ENCODE results near the gene ZNF76. TPM values are rescaled to one million over a fixed set of nuclear protein-coding genes. Genes with fewer than 3 reads are reported as not detected.

ZNF76 gene
- total RNA-seq, 1 donor from 2014 or later = 12.7 TPM

DNA sequence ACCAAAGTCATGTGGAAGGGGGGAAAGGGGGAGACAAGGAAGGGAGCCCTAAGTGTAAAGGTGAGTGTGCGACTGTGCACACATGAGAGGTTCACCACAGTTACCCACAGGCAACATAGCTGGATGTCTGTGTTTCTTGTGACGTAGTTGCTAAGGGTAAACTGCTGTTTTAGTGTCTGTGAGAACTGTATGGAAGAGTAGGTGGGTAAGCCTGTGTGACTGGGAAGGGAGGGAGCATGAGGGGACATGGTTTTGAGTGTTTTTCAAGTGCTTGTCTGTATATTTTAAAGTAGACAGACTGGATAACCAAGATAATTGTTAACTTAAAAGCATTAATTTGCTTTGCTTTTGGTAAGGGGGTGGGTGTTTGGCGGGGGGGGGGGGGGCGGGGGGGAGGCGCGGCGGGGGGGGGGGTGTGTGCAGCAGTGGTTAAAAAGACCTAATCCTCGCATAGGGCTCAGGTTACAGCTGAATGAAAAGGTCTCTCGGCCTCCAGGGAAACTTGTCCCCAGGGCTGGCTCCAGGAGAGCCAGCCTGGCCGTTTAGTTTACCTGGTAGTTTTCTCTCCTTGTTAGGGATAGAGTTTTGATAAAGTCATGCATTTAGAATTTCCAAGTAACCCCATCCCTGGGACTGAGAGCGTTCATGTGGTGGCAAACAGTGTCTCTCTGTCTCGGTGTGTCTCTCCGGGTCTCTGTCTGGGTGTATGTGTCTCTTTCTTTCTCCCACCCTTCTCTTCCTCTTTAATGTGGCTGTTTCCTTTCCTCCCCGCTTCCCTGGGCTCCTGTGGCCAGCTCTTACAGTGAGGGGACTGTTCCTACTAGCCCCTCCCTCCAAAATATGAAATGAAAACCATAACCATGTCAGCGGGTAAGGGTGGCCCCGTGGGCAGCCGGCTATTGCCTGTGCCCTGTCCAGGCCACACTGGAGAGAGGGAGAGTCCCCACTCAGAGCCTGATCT lies 42.4 kb upstream of the ZNF76 start:
- H3K36me3 Mint-ChIP-seq (ENCODE audit: low read depth, unreplicated experiment) = no peaks in the 10 kb centered on the region
- H4K20me1 ChIP-seq (ENCODE audit: insufficient read depth, low read length) = peaks cover 63% of the 10 kb centered on the region
- H3K27ac ChIP-seq (ENCODE audit: low read depth, low read length) = no peak overlapping the region
- no peak overlapping the region for H3K4me3 ChIP-seq (ENCODE audit: insufficient read depth, low read depth, low read length)
- DNase-seq (ENCODE audit: low read depth) (no peak), FAIRE-seq (no peak)
- TF ChIP-seq, protein P1, sequence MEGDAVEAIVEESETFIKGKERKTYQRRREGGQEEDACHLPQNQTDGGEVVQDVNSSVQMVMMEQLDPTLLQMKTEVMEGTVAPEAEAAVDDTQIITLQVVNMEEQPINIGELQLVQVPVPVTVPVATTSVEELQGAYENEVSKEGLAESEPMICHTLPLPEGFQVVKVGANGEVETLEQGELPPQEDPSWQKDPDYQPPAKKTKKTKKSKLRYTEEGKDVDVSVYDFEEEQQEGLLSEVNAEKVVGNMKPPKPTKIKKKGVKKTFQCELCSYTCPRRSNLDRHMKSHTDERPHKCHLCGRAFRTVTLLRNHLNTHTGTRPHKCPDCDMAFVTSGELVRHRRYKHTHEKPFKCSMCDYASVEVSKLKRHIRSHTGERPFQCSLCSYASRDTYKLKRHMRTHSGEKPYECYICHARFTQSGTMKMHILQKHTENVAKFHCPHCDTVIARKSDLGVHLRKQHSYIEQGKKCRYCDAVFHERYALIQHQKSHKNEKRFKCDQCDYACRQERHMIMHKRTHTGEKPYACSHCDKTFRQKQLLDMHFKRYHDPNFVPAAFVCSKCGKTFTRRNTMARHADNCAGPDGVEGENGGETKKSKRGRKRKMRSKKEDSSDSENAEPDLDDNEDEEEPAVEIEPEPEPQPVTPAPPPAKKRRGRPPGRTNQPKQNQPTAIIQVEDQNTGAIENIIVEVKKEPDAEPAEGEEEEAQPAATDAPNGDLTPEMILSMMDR (IDR thresholded peaks at IDR 0.05; ENCODE audit: insufficient read depth, low read depth, low read length) = no peak
- no peak for TF ChIP-seq EZH2 (IDR thresholded peaks at IDR 0.05; ENCODE audit: insufficient read depth, low read length)
- peak overlapping the region; percentile 42 for H3K27ac Mint-ChIP-seq (ENCODE audit: unreplicated experiment)
- peaks cover 8% of the 10 kb centered on the region for H3K27me3 ChIP-seq (ENCODE audit: insufficient read depth, low read length)
- H3K9me3 ChIP-seq (ENCODE audit: insufficient read depth, low read depth, low read length) = no peaks in the 10 kb centered on the region
- peaks cover 12% of the 10 kb centered on the region for H3K27me3 Mint-ChIP-seq (ENCODE audit: low read depth, unreplicated experiment)
- H3K4me2 ChIP-seq (ENCODE audit: low read length) = peak overlapping the region; percentile 95
- peaks cover 41% of the 10 kb centered on the region for H3K4me1 ChIP-seq (ENCODE audit: insufficient read depth, low read length)
- H3K79me2 ChIP-seq (ENCODE audit: insufficient read depth, low read length) = peaks cover 59% of the 10 kb centered on the region
- no peak overlapping the region for H2AFZ ChIP-seq (ENCODE audit: low read depth, low read length)
- peaks cover under 1% of the 10 kb centered on the region for H3K9me3 Mint-ChIP-seq (ENCODE audit: unreplicated experiment)
- H3K4me3 Mint-ChIP-seq (ENCODE audit: unreplicated experiment) = no peak overlapping the region
- peak overlapping the region; percentile 23 for H3K9ac ChIP-seq (ENCODE audit: low read length)
- no peaks in the 10 kb centered on the region for H3K36me3 ChIP-seq (ENCODE audit: insufficient read depth, low read length)
- H3K4me1 Mint-ChIP-seq (ENCODE audit: low read depth, unreplicated experiment) = peaks cover 58% of the 10 kb centered on the region

- no peak overlapping the region for H3K27ac Mint-ChIP-seq (ENCODE audit: unreplicated experiment)
- H4K20me1 ChIP-seq (ENCODE audit: insufficient read depth, low read length) = peaks cover 71% of the 10 kb centered on the region
- H3K27me3 ChIP-seq (ENCODE audit: insufficient read depth, low read length) = peaks cover 2% of the 10 kb centered on the region
- no peaks in the 10 kb centered on the region for H3K36me3 ChIP-seq (ENCODE audit: insufficient read depth, low read length)
- no peak overlapping the region for H3K4me3 Mint-ChIP-seq (ENCODE audit: unreplicated experiment)
- no peak overlapping the region for H3K27ac ChIP-seq (ENCODE audit: low read depth, low read length)
- DNase-seq (ENCODE audit: low read depth) (peak; percentile 31), FAIRE-seq (no peak)
- peak overlapping the region; percentile 74 for H3K4me2 ChIP-seq (ENCODE audit: low read length)
- H3K9me3 ChIP-seq (ENCODE audit: insufficient read depth, low read depth, low read length) = no peaks in the 10 kb centered on the region
- peaks cover 3% of the 10 kb centered on the region for H3K27me3 Mint-ChIP-seq (ENCODE audit: low read depth, unreplicated experiment)
- H3K36me3 Mint-ChIP-seq (ENCODE audit: low read depth, unreplicated experiment) = no peaks in the 10 kb centered on the region
- H3K79me2 ChIP-seq (ENCODE audit: insufficient read depth, low read length) = peaks cover 62% of the 10 kb centered on the region
- H3K9ac ChIP-seq (ENCODE audit: low read length) = peak overlapping the region; percentile 23
- peaks cover 57% of the 10 kb centered on the region for H3K4me1 Mint-ChIP-seq (ENCODE audit: low read depth, unreplicated experiment)
- H2AFZ ChIP-seq (ENCODE audit: low read depth, low read length) = no peak overlapping the region
- H3K9me3 Mint-ChIP-seq (ENCODE audit: unreplicated experiment) = no peaks in the 10 kb centered on the region
- H3K4me1 ChIP-seq (ENCODE audit: insufficient read depth, low read length) = peaks cover 40% of the 10 kb centered on the region
- no peak for TF ChIP-seq EZH2 (IDR thresholded peaks at IDR 0.05; ENCODE audit: insufficient read depth, low read length)
- TF ChIP-seq, protein P1 (IDR thresholded peaks at IDR 0.05; ENCODE audit: insufficient read depth, low read depth, low read length) = no peak
- H3K4me3 ChIP-seq (ENCODE audit: insufficient read depth, low read depth, low read length) = no peak overlapping the region
Measured at GRCh38 chr6:35218021-35218420, 41.5 kb upstream of the ZNF76 start.

- H3K4me3 ChIP-seq (ENCODE audit: insufficient read depth, low read depth, low read length) = no peak overlapping the region
- H3K9me3 ChIP-seq (ENCODE audit: insufficient read depth, low read depth, low read length) = no peaks in the 10 kb centered on the region
- Mint-ChIP-seq H3K9me3 (ENCODE audit: unreplicated experiment) (no peaks in the 10 kb centered on the region), H3K4me3 (ENCODE audit: unreplicated experiment) (no peak overlapping the region), H3K27ac (ENCODE audit: unreplicated experiment) (no peak overlapping the region), H3K27me3 (ENCODE audit: low read depth, unreplicated experiment) (no peaks in the 10 kb centered on the region), H3K36me3 (ENCODE audit: low read depth, unreplicated experiment) (no peaks in the 10 kb centered on the region), H3K4me1 (ENCODE audit: low read depth, unreplicated experiment) (peaks cover 56% of the 10 kb centered on the region)
- H3K36me3 ChIP-seq (ENCODE audit: insufficient read depth, low read length) = no peaks in the 10 kb centered on the region
- DNase-seq (ENCODE audit: low read depth) = no peak
- H3K4me2 ChIP-seq (ENCODE audit: low read length) = peak overlapping the region; percentile 74
- TF ChIP-seq EZH2 (IDR thresholded peaks at IDR 0.05; ENCODE audit: insufficient read depth, low read length) = no peak
- TF ChIP-seq, protein P1 (IDR thresholded peaks at IDR 0.05; ENCODE audit: insufficient read depth, low read depth, low read length) = no peak
- no peak overlapping the region for H3K27ac ChIP-seq (ENCODE audit: low read depth, low read length)
- H3K27me3 ChIP-seq (ENCODE audit: insufficient read depth, low read length) = no peaks in the 10 kb centered on the region
- peaks cover 75% of the 10 kb centered on the region for H4K20me1 ChIP-seq (ENCODE audit: insufficient read depth, low read length)
- no peak for FAIRE-seq
- H3K79me2 ChIP-seq (ENCODE audit: insufficient read depth, low read length) = peaks cover 62% of the 10 kb centered on the region
- no peak overlapping the region for H3K9ac ChIP-seq (ENCODE audit: low read length)
- no peak overlapping the region for H2AFZ ChIP-seq (ENCODE audit: low read depth, low read length)
- peaks cover 36% of the 10 kb centered on the region for H3K4me1 ChIP-seq (ENCODE audit: insufficient read depth, low read length)
Measured at GRCh38 chr6:35218456-35218855, 41.1 kb upstream of the ZNF76 start.
